ENCODE measurements around the gene CYP26A1.

DNA sequence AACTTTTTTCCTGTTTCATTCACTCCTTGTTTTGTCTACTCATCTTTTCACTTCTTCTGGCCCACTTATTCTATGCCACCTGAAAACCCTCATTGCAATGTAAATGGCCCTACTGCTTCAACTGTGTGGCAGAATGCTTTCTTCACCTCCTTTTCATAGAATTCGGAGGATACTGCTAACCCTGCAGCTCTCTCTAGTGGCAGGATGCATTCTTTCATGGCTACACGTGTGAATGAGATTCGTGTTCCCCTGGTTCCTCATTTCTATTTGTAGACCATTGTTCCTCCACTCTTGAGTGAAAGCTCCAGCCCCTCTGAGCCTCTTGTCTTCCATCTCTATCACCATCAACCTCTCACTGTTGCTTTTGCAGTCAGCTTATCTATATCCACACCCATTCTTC lies 34.0 kb upstream of the CYP26A1 start:
- TF ChIP-seq, protein P1, sequence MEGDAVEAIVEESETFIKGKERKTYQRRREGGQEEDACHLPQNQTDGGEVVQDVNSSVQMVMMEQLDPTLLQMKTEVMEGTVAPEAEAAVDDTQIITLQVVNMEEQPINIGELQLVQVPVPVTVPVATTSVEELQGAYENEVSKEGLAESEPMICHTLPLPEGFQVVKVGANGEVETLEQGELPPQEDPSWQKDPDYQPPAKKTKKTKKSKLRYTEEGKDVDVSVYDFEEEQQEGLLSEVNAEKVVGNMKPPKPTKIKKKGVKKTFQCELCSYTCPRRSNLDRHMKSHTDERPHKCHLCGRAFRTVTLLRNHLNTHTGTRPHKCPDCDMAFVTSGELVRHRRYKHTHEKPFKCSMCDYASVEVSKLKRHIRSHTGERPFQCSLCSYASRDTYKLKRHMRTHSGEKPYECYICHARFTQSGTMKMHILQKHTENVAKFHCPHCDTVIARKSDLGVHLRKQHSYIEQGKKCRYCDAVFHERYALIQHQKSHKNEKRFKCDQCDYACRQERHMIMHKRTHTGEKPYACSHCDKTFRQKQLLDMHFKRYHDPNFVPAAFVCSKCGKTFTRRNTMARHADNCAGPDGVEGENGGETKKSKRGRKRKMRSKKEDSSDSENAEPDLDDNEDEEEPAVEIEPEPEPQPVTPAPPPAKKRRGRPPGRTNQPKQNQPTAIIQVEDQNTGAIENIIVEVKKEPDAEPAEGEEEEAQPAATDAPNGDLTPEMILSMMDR (IDR thresholded peaks at IDR 0.05) = peak in 1 of 5 experiments; percentile 4
- TF ChIP-seq EP300 (IDR thresholded peaks at IDR 0.05) = no peak

Data from tibial nerve (tissue), 4 donors.